ENCODE results near the gene ANGPTL2.

The ANGPTL2 gene

GRCh38 chr9:127116957-127117356 lies 5.5 kb downstream of the ANGPTL2 start:
- DNase-seq: no peak

- no peak for DNase-seq
These were observed 6.2 kb downstream of the ANGPTL2 start for GRCh38 chr9:127116088-127116726.

- no peak for DNase-seq
These were observed 7.8 kb downstream of the ANGPTL2 start for GRCh38 chr9:127114606-127115005.

- DNase-seq: no peak
These were observed 9.1 kb downstream of the ANGPTL2 start for GRCh38 chr9:127113191-127113972.

- no peak for DNase-seq
These were observed 9.7 kb downstream of the ANGPTL2 start for GRCh38 chr9:127112735-127113161.

- DNase-seq: no peak
These were observed 10.4 kb downstream of the ANGPTL2 start for GRCh38 chr9:127112056-127112455.

GRCh38 chr9:127109212-127109711 lies 13.2 kb downstream of the ANGPTL2 start:
- DNase-seq: no peak

- no peak for DNase-seq
These were observed 14.2 kb downstream of the ANGPTL2 start for GRCh38 chr9:127107929-127108876.

GRCh38 chr9:127107171-127107928 lies 15.1 kb downstream of the ANGPTL2 start:
- DNase-seq: no peak

GRCh38 chr9:127106466-127106855 lies 16.0 kb downstream of the ANGPTL2 start:
- no peak for DNase-seq

GRCh38 chr9:127105805-127106465 lies 16.5 kb downstream of the ANGPTL2 start:
- no peak for DNase-seq

- no peak for DNase-seq
These were observed 17.7 kb downstream of the ANGPTL2 start for GRCh38 chr9:127104581-127105311.

GRCh38 chr9:127102788-127103187 lies 19.6 kb downstream of the ANGPTL2 start:
- DNase-seq: no peak

GRCh38 chr9:127102176-127102575 lies 20.3 kb downstream of the ANGPTL2 start:
- DNase-seq: no peak

GRCh38 chr9:127099664-127100063 lies 22.8 kb downstream of the ANGPTL2 start:
- DNase-seq: no peak

GRCh38 chr9:127098916-127099553 lies 23.4 kb downstream of the ANGPTL2 start:
- no peak for DNase-seq

GRCh38 chr9:127097683-127098082 lies 24.8 kb downstream of the ANGPTL2 start:
- no peak for DNase-seq

GRCh38 chr9:127096208-127096607 lies 26.2 kb downstream of the ANGPTL2 start:
- DNase-seq: no peak

GRCh38 chr9:127095411-127095810 lies 27.0 kb downstream of the ANGPTL2 start:
- no peak for DNase-seq

- DNase-seq: no peak
These were observed 29.0 kb downstream of the ANGPTL2 start for GRCh38 chr9:127093319-127094020.
